HepG2 (cell line): ENCODE results near the gene CYP19A1. TPM values are rescaled to one million over a fixed set of nuclear protein-coding genes. Genes with fewer than 3 reads are reported as not detected.
A peak's percentile ranks its signal among the peaks of the same experiment; 100 is the strongest.

Experiments
- ARNT2 ChIP-seq: sonication (generic); formaldehyde crosslinking; IDR thresholded peaks from 2 replicates; pipeline ENCODE4 v1.8.0; 2022; ENCODE audit warnings: mild to moderate bottlenecking, low read depth, missing genetic modification reagents, moderate library complexity
- EP300 ChIP-seq, 3 experiments: sonication (generic) in 1 of 3; formaldehyde crosslinking in 1 of 3; IDR thresholded peaks; 2 replicates each; pipeline versions ENCODE4 v1.5.1 to v1.6.1; 2011 to 2020; ENCODE audit warnings: low read depth in 2 of 3, low read length in 2 of 3, borderline replicate concordance in 1 of 3, improper control_type of control experiment in 1 of 3, mild to moderate bottlenecking in 1 of 3, missing genetic modification reagents in 1 of 3, moderate library complexity in 1 of 3
- LCORL ChIP-seq, 2 experiments: fragments of 450-650 bp in 1 of 2; sonication (generic) in 1 of 2; formaldehyde crosslinking in 1 of 2; IDR thresholded peaks; 2 replicates each; pipeline versions ENCODE4 v1.5.0 to v1.6.1; 2017 to 2020; ENCODE audit warnings: antibody characterized with exemption in 1 of 2, missing genetic modification reagents in 1 of 2
- MIER2 ChIP-seq: IDR thresholded peaks from 2 replicates; pipeline ENCODE4 v1.6.1; 2016; ENCODE audit warnings: missing biosample characterization, missing genetic modification reagents
- PTBP1 ChIP-seq: fragments of 200-400 bp; formaldehyde crosslinking; IDR thresholded peaks from 2 replicates; pipeline ENCODE4 v1.6.1; 2018; ENCODE audit warnings: low read length, low read depth; ENCODE audit not compliant: poor library complexity, severe bottlenecking
- RBM22 ChIP-seq: fragments of 200-400 bp; formaldehyde crosslinking; optimal IDR thresholded peaks from 2 replicates; pipeline ENCODE3; 2017; ENCODE audit warnings: mild to moderate bottlenecking, low read length, moderate library complexity
- RFX3 ChIP-seq: IDR thresholded peaks from 2 replicates; pipeline ENCODE4 v1.6.1; 2016; ENCODE audit warnings: missing biosample characterization, missing genetic modification reagents
- TFDP1 ChIP-seq: IDR thresholded peaks from 2 replicates; pipeline ENCODE4 v1.6.1; 2016; ENCODE audit warnings: missing compliant biosample characterization, missing genetic modification reagents, borderline replicate concordance
- ZFP37 ChIP-seq: sonication (generic); formaldehyde crosslinking; IDR thresholded peaks from 2 replicates; pipeline ENCODE4 v1.4.0; 2020; ENCODE audit warnings: missing genetic modification reagents, borderline replicate concordance
- ZFP90 ChIP-seq: sonication (generic); formaldehyde crosslinking; IDR thresholded peaks from 2 replicates; pipeline ENCODE4 v1.8.0; 2022; ENCODE audit warnings: missing genetic modification reagents, mild to moderate bottlenecking, inconsistent platforms, borderline replicate concordance
- ZFYVE20 ChIP-seq: sonication (generic); formaldehyde crosslinking; IDR thresholded peaks from 2 replicates; pipeline ENCODE4 v1.8.0; 2023; ENCODE audit warnings: low read depth, mild to moderate bottlenecking, moderate library complexity, missing genetic modification reagents, borderline replicate concordance
- ZNF12 ChIP-seq: sonication (generic); formaldehyde crosslinking; IDR thresholded peaks from 2 replicates; pipeline ENCODE4 v1.5.0; 2020; ENCODE audit warnings: missing genetic modification reagents
- ZNF383 ChIP-seq: sonication (generic); formaldehyde crosslinking; IDR thresholded peaks from 2 replicates; pipeline ENCODE4 v1.4.0; 2020; ENCODE audit warnings: missing genetic modification reagents, mild to moderate bottlenecking, borderline replicate concordance
- ZNF704 ChIP-seq: sonication (generic); formaldehyde crosslinking; IDR thresholded peaks from 2 replicates; pipeline ENCODE4 v1.8.1; 2023; ENCODE audit warnings: mild to moderate bottlenecking, inconsistent platforms, moderate library complexity, missing genetic modification reagents, borderline replicate concordance
- ZNF891 ChIP-seq: sonication (generic); formaldehyde crosslinking; IDR thresholded peaks from 2 replicates; pipeline ENCODE4 v1.5.0; 2020; ENCODE audit warnings: mild to moderate bottlenecking, missing genetic modification reagents
- polyA plus RNA-seq, 8 experiments: library from polyadenylated mRNA; depleted of rRNA in 3 of 8; stranded (reverse) in 7 of 8; unstranded in 1 of 8; fragments of >200 nt; fragmentation: Illumina TruSeq in 4 of 8; extraction: Trizol in 4 of 8; gene quantifications; 2 replicates each; pipeline versions ENCODE4 v1.2.1 to v1.2.3, GENCODE V29; 2011 to 2016; ENCODE audit warnings: low read depth in 4 of 8, missing spikeins in 1 of 8, mixed read lengths in 1 of 8; ENCODE audit not compliant: insufficient read depth in 1 of 8
- total RNA-seq, 5 experiments: library from RNA; depleted of rRNA; stranded (reverse); fragments of >200 nt; fragmentation: Illumina TruSeq; extraction: Trizol; gene quantifications; 2 replicates each; pipeline ENCODE4 v1.2.3, GENCODE V29; 2016; ENCODE audit warnings: low read depth in 1 of 5
- TF ChIP-seq, protein P1 (sequence below), 2 experiments: sonication (generic) in 1 of 2; formaldehyde crosslinking in 1 of 2; IDR thresholded peaks; 2 replicates each; pipeline versions ENCODE4 v1.6.1 to v1.9.0; 2014 to 2022; ENCODE audit warnings: antibody characterized with exemption in 1 of 2, borderline replicate concordance in 1 of 2, inconsistent platforms in 1 of 2, low read depth in 1 of 2, missing genetic modification reagents in 1 of 2
- TF ChIP-seq, protein P2 (sequence below): sonication (generic); formaldehyde crosslinking; IDR thresholded peaks from 2 replicates; pipeline ENCODE4 v1.8.0; 2022; ENCODE audit warnings: mild to moderate bottlenecking, missing genetic modification reagents

CYP19A1 gene
- total and polyA plus RNA-seq, 2 of the 13 experiments (the other 11 are each of a cell fraction or from before 2014, with no cell fraction given) = 10.9 to 23.0 TPM

GRCh38 chr15:51318382-51319150 lies 19.8 kb downstream of the CYP19A1 start (continued):
- TF ChIP-seq TFDP1 = peak; percentile 4; the same call in 1 of the 2 replicates
- TF ChIP-seq ZNF383 (CRISPR knock-in tag) = no peak
- no peak for TF ChIP-seq ZNF891 (CRISPR knock-in tag)
- peak; percentile 38; the same call in 1 of the 2 replicates for TF ChIP-seq ZNF704
- no peak for TF ChIP-seq ARNT2 (CRISPR knock-in tag)
- TF ChIP-seq ZFYVE20 = no peak
- TF ChIP-seq RFX3 = no peak
- no peak for TF ChIP-seq MIER2 (CRISPR knock-in tag)
- TF ChIP-seq, protein P1, sequence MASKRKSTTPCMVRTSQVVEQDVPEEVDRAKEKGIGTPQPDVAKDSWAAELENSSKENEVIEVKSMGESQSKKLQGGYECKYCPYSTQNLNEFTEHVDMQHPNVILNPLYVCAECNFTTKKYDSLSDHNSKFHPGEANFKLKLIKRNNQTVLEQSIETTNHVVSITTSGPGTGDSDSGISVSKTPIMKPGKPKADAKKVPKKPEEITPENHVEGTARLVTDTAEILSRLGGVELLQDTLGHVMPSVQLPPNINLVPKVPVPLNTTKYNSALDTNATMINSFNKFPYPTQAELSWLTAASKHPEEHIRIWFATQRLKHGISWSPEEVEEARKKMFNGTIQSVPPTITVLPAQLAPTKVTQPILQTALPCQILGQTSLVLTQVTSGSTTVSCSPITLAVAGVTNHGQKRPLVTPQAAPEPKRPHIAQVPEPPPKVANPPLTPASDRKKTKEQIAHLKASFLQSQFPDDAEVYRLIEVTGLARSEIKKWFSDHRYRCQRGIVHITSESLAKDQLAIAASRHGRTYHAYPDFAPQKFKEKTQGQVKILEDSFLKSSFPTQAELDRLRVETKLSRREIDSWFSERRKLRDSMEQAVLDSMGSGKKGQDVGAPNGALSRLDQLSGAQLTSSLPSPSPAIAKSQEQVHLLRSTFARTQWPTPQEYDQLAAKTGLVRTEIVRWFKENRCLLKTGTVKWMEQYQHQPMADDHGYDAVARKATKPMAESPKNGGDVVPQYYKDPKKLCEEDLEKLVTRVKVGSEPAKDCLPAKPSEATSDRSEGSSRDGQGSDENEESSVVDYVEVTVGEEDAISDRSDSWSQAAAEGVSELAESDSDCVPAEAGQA (IDR thresholded peaks at IDR 0.05; ENCODE audit: low read depth) = no peak
- TF ChIP-seq, protein P1 (CRISPR knock-in tag; IDR thresholded peaks at IDR 0.05; ENCODE audit: borderline replicate concordance) = no peak
- no peak for TF ChIP-seq ZNF12 (CRISPR knock-in tag)
- TF ChIP-seq ZFP90 (CRISPR knock-in tag) = 0 out of 2 replicates have a peak, but pooled peaks have one; percentile 50
- TF ChIP-seq, protein P2, sequence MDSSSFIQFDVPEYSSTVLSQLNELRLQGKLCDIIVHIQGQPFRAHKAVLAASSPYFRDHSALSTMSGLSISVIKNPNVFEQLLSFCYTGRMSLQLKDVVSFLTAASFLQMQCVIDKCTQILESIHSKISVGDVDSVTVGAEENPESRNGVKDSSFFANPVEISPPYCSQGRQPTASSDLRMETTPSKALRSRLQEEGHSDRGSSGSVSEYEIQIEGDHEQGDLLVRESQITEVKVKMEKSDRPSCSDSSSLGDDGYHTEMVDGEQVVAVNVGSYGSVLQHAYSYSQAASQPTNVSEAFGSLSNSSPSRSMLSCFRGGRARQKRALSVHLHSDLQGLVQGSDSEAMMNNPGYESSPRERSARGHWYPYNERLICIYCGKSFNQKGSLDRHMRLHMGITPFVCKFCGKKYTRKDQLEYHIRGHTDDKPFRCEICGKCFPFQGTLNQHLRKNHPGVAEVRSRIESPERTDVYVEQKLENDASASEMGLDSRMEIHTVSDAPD (CRISPR knock-in tag) = no peak
- TF ChIP-seq LCORL (IDR thresholded peaks at IDR 0.05) = no peak
- peak; percentile 82 for TF ChIP-seq LCORL (CRISPR knock-in tag; IDR thresholded peaks at IDR 0.05)
- no peak for TF ChIP-seq ZFP37 (CRISPR knock-in tag)
- TF ChIP-seq RBM22 = no peak
- peak; percentile 41 to 42; a peak in 2 of 4 replicates for TF ChIP-seq EP300 (IDR thresholded peaks at IDR 0.05; ENCODE audit: low read depth in 2 of 2, low read length in 2 of 2)
- TF ChIP-seq EP300 (CRISPR knock-in tag; IDR thresholded peaks at IDR 0.05; ENCODE audit: borderline replicate concordance) = peak; percentile 10; the same call in 1 of the 2 replicates
- no peak for TF ChIP-seq PTBP1
